HG03521 (cell line): ENCODE data around the gene WDR88.
"Not testable (repeated sequence)": the region's sequence is repeated elsewhere in the genome, so short reads cannot be mapped to it uniquely, and the experiment has no call there.

Source experiments
- ATAC-seq: cut with Tn5 transposase; IDR thresholded peaks from one replicate; pipeline ENCODE4 v1.9.1; 2021; ENCODE audit warnings: mild to moderate bottlenecking, moderate library complexity; ENCODE audit not compliant: unreplicated experiment

Gene WDR88

DNA sequence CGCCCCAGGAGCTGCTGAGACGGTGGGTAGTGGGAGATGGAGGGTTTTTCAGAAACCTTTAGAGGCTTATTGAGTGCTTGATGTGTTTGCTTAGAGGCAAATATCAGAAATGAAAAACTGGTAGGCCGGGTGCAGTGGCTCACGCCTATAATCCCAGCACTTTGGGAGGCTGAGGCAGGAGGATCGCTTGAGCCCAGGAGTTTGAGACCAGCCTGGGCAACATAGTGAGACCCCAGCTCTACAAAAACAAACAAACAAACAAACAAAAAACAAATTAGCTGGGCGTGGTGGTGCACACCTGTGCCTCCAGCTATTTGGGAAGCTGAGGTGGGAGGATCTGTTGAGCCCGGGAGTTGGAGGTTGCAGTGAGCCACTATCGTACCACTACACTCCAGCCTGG is 5.2 kb upstream of the WDR88 start:
- not testable (repeated sequence) for ATAC-seq

DNA sequence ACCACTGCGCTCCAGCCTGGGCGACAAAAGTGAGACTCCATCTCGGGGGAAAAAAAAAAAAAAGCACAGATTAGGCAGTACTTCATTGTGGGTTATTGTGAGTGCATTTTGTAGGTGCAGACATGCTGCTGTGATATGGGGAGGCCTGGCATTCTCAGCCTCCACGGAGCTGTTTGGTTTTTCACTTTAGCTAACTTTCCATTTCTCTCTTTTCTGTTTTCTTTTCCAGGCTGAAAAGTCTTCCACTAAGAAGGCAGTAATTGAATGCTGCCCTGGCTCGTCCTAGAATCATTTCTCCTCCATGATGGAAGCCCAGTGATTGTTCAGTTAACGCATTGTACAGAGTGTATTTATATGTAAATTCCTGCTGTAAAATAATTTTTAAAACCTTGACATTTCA is 2.0 kb upstream of the WDR88 start:
- no peak for ATAC-seq

DNA sequence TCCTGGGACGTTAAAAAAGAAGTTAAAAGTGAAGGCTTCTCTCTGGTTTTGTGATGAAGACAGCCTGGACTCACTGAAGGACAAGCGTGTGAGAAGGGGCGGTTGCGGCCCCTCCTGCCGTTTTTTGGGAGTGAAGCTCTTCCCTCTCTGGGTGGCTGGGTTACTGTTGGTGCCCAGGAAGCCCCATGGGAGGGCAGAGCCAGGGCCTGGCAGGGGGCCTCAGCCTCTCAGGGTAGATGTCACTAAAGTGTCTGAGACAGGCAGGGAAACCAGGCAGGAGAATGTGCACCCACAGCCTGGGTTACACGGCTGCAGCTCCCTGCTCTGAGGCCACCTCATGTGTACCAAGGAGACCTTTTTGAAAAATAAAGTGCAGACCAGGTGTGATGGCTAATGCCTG is 1.5 kb upstream of the WDR88 start:
- no peak for ATAC-seq

DNA sequence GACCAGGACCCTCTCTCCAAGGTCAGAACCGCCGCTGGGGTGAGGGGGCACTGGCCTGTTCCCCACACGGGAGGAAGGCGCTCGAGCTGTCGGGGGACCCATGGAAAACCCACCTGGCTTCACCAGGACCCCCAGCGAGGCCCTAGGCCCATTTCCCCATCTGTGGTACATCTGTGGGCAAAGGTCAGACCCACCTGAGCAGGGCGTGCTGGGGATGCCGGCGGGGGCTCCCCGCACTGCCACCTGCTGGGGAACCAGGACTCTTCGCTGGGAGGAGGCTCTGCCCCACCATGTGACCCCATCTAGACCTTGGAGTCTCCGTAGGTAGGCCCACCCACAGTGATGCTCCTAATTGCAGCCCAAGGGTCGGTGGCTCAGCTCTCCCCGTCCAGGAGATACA is 511 bp downstream of the WDR88 start:
- no peak for ATAC-seq

DNA sequence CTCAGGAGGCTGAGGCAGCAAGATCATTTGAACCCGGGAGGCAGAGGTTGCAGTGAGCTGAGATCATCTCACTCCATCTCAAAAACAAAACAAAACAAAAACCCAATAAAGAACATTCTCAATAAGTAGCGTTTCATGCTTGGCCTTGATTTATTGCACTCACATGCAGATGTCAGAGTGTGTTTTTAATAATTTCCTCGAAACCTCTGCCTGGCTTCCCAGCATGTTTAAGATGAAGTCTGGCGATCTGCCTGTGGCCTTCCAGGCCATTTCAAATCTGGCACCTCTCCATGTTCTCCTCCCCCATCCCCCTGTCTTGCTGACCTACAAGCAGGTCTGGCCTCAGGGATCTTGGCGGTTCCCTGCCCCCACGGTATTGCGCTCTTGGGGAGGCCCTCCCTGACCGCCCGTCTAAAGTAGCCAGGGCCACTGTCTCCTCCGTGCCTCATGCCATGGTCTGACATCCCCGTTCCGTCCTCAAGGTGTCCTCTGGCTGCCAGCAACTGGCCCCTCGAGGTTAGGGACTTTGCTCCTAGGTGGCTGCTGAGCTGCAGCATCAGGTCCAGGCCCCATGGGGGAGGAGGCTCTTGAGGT is 1.6 kb downstream of the WDR88 start:
- ATAC-seq: no peak

DNA sequence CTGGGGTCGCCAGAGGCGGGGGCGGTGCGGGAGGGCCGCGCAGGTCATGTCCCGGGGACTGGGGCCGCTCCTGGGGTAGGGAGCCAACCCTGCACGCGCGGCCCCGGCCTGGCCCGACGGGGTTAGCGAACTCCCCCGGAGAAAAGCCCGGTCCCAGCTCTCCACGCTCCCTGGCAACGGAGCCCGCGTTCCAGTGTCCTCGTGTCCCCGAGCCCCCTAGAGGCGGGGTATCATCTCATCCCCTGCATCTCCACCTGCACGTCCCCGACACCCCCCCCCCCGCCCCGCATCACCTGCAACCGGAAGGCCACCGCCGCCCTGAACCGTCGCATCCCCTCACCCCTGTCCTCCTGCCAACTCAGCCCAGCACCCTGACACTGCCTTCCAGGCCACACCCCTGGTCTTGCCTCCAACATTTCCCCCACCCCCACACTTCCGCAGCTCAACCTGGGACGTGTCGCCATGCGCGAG is 2.7 kb downstream of the WDR88 start:
- ATAC-seq: no peak

DNA sequence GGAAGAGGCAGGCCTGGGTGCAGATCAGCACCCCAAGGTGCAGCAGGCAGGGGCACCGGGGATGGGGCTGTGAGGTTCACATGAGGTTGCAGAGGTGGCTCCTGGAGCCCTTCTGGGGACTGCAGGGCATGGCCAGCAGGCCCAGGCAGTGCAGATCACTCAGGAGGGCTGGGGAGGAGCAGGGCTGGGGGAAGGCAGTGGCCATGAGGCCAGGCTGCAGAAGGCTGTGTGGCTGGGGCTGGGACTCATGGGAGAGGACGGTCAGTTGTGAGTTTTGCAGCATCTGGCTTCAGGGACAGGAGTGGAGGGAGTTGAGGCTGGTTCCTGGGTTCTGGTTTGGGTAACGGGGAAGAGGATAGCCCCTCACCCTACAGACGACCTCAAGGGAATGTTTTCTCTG is 7.3 kb downstream of the WDR88 start:
- no peak for ATAC-seq

DNA sequence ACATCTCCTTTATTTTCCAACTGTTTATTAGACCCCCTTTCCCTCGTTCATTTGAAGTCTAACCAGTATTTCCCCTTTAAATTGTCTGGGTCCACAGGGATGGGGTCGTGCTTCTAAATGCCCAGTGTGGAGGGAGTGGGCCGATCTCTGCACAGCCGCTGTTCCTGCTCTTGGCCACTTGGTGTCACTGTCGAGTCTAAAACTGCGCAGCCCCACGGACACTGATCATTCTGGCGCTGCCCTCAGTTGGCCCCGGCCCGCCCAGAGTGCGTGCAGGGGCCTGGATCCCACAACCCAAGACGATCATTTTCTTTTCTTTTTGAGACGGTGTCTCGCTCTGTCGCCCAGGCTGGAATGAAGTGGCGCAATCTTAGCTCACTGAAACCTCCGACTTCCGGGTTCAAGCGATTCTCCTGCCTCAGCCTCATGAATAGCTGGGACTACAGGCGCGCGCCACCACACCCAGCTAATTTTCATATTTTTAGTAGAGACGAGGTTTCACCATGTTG is 12.0 kb downstream of the WDR88 start:
- no peak for ATAC-seq

DNA sequence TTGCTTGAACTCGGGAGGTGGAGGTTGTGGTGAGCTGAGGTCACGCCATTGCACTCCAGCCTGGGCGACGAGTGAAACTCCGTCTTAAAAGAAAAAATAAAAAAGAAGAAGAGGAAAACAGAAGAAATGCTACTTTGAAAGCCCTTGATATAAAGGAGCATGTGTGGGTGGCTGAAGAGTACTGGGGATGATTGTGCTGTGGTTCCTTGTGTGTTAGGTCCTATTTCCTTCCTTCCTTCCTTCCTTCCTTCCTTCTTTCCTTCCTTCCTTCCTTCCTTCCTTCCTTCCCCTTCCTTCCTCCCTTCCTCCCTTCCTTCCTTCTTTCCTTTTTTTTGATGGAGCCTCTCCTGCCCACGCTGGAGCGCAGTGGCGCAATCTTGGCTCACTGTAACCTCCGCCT is 14.3 kb downstream of the WDR88 start:
- no peak for ATAC-seq

DNA sequence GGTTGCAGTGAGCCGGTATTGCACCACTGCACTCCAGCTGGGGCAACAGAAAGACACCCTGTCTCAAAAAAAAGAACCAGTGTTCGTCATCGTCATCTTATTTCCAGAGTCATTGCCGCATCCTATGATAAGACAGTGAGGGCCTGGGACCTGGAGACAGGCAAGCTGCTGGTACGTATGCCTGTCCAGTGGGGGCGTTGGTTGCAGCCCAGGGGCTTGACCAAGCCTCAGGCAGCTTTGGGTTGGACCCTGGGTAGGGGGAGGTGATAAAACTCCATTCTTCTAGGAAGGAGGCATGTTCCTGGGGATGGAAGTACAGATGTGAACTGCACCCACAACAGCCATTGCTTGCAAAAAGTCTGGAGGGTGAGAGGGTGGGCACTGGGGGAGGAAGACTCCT is 15.6 kb downstream of the WDR88 start:
- no peak for ATAC-seq

DNA sequence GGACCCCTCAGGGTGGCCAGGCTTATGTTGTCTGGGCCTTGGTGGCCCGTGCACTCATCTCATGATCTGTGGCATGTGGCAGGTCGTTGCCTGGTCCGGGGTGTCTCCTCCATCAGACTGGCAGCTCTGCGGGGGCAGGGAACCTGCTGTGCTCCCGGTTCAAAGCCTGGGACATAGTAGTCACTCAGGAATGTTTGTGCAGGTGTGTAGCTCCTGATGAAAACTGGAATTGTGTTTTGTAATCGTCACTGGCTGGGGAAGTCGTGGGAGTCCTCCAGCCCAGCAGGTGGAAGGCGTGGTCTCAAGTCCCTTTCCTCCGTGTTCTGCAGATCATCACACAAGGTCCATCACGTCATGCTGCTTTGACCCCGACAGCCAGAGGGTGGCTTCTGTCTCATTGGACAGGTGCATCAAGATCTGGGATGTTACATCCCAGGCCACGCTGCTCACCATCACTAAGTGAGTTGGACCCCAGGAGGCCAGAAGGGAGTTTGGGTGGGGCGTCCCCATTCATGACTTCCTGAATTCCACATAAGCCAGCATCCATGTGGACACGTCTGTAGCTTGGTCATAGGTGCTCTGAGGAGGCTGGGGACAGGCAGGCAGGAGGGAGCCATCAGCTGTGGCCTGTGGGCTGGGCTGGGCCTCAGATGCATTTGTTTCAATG is 19.1 kb downstream of the WDR88 start:
- ATAC-seq: no peak

DNA sequence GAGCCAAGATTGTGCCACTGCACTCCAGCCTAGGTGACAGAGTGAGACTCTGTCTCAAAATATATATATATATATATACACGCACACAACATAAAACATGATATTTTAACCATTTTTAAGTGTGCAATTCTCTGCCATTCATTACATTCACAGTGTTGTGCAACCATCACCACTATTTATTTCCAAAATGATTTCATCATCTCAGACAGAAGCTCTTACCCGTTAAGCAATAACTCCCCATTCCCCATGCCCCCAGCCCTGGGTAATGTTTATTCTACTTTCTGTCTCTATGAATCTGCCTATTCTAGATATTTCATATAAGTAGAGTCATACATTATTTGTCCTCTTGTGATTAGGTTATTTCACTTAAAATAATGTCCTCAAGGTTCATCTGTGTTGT is 20.3 kb downstream of the WDR88 start:
- ATAC-seq: no peak

DNA sequence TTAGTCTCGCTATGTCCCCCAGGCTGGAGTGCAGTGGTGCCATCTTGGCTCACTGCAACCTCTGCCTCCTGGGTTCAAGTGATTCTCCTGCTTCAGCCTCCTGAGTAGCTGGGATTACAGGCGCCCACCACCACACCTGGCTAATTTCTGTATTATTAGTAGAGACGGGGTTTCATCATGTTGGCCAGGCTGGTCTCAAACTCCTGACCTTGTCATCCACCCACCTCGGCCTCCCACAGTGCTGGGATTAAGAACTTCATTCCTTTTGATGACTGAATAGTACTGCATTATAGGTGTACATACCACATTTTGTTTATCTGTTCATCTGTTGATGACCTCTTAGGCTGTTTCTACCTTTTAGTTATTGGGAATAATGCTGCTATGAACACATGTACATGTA is 20.7 kb downstream of the WDR88 start:
- ATAC-seq: not testable (repeated sequence)

DNA sequence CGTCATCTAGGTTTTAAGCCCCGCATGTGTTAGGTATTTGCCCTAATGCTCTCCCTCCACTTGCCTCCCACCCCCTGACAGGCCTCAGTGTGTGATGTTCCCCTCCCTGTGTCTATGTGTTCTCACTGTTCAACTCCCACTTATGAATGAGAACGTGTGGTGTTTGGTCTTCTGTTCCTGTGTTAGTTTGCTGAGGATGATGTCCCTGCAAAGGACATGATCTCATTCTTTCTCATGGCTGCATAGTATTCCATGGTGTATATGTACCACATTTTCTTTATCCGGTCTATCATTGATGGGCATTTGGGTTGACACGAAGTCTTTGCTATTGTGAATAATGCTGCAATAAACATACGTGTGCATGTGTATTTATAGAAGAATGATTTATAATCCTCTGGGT is 22.4 kb downstream of the WDR88 start:
- ATAC-seq: not testable (repeated sequence)

DNA sequence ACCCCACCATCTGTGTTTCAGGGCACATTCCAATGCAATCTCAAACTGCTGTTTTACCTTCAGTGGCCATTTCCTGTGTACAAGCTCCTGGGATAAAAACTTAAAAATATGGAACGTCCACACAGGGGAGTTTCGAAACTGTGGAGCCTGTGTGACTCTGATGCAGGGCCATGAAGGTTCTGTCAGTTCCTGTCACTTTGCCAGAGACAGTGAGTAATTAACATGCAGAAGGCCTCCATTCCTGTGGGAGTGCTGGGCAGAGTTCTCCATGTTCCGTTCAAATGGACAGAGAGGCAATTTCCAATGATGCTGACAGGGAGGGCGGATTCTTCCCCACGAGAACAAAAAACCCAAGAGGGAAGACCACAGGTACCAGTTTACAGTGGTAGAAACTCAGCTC is 24.4 kb downstream of the WDR88 start:
- no peak for ATAC-seq

DNA sequence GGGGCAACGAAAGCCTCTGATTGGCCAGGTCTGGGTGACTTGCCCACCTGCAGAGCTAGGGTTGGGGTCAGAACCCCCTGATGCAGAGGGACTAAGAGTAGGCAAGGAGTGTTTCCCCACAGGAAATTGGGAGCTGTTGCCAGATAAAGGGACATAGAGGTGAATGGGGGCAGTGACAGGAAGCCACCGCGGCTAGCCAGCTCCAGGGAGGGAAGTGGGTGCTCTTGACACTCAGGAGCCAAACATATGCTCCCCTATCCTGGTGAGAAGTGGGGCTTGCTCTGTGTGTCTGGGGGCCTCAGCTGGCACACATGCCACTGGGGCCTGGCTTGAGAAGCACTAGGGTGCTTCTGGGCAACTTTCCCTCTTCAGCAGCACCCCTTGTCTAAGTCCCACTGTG is 26.0 kb downstream of the WDR88 start:
- no peak for ATAC-seq

DNA sequence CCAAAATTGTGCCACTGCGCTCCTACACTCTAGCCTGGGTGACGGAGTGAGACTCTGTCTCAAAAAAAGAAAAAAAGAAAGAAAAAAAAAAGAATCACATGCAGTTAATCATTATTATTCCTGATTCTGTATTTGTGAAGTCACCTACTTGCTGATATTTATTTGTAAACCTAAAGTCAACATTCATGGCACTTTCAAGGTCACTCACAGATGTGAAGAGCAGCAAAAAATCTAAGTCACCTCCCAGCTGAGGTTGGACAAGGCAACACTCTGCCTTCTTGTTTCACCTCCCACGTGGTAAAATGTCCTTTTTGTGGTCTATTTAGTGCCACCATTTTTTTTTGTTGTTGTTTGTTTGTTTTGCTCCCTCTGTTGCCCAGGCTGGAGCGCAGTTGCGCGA is 26.5 kb downstream of the WDR88 start:
- no peak for ATAC-seq

DNA sequence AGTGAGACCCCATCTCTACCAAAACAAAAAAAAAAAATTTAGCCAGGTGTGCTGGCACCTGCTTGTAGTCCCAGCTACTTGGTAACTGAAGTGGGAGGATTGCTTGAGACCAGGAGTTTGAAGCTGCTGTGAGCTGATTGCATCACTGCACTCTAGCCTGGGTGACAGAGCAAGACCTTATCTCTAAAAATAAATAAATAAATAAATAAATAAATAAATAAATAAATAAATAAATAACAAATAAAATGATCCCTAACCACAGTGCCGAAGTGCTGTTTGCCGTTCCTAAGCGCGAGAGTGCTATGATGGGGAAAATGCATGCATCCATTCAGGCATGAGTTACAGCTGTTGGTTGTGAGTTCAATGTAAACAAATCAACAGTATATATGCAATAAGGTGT is 27.2 kb downstream of the WDR88 start:
- ATAC-seq: no peak

DNA sequence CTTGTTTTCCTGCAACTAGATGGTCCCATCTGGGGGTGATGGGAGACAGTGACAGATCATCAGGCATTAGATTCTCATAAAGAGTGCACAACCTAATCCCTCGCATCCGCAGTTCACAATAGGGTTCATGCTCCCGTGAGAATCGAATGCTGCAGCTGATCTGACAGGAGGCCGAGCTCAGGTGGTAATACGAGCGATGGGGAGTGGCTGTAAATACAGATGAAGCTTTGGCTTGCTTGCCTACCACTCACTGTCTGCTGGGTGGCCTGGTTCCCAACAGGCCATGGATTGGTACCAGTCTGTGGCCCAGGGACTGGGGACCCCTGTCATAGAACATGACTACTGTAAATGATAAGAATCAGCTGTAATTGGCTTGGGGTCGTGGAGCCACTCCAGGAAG is 28.0 kb downstream of the WDR88 start:
- no peak for ATAC-seq

DNA sequence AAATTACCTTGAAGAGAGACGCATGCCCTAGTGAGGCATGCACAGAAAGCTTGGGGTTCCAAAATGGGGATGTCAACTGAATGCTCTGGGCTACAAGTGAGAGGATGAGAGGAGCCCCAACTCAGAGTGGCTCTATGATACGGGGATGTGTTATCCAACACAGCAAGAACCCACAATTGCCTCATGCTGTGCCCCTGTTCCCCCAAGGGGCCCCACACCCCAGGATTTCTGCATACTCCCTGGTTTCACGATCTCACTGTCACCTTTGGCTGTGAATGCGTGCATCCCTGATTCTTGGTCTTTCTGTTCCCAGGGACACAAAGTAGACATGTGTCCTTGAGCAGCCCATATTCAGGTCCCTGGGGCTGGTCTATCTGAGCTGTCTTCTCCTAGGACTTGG is 29.3 kb downstream of the WDR88 start:
- ATAC-seq: no peak

DNA sequence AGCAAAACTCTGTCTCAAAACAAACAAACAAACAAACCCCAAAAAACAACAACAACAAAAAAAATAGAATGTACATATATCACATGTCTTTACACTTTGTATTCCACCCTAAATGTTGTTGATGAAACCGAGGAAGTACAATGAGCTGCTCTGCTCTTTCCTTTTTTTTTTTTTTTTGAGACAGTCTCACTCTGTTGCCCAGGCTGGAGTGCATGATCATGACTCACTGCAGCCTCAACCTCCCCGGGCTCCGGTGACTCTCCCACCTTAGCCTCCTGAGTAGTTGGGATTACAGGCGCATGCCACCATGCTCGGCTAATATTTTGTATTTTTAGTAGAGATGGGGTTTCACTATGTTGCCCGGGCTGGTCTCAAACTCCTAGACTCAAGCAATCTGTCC is 31.6 kb downstream of the WDR88 start:
- ATAC-seq: no peak

DNA sequence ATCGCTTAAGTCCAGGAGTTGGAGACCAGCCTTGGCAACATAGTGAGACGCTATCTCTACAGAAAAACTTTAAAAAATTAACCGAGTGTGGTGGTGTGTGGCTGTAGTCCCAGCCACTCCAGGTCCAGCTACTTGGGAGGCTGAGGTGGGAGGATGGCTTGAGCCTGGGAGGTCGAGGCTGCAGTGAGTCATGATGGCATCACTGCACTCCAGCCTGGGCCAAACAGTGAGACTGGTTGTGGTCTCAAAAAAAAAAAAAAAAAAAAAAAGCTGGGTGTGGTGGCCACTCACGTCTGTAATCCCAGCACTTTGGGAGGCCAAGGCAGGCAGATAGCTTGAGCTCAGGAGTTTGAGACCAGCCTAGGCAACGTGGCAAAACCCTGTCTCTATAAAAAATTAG is 34.1 kb downstream of the WDR88 start:
- not testable (repeated sequence) for ATAC-seq

DNA sequence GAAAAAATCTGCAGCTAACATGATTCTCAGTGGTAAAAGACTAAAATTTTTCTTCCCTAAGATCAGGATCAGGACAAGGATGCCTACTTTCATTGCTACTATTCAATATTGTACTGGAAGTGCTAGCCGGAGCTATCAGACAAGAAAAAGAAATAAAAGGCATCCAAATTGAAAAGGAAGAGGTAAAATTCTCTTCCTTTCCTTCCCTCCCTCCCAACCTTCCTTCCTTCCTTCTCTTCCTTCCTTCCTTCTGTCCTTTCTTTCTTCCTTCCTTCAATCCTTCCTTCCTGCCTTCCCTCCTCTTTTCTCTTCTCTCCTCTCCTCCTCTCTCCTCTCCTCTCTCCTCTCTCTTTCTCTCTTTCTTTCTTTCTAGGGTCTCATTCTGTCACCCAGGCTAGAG is 35.5 kb downstream of the WDR88 start:
- no peak for ATAC-seq
